Measurements from ENCODE around the gene PTPRD. TPM values are rescaled to one million over a fixed set of nuclear protein-coding genes. Genes with fewer than 3 reads are reported as not detected.

The PTPRD gene
- total RNA-seq, 1 donor from 2014 or later = 197 TPM

- DNase-seq (ENCODE audit: extremely low spot score, unreplicated experiment) = no peak
- no peak overlapping the region for H3K27ac Mint-ChIP-seq
- H3K27me3 Mint-ChIP-seq = no peaks in the 10 kb centered on the region
- no peak overlapping the region for H3K4me3 Mint-ChIP-seq
- no peak for TF ChIP-seq CTCF (conservative IDR thresholded peaks at IDR 0.05)
- H3K9me3 Mint-ChIP-seq = no peaks in the 10 kb centered on the region
- no peaks in the 10 kb centered on the region for H3K36me3 Mint-ChIP-seq
- H3K4me1 Mint-ChIP-seq (ENCODE audit: unreplicated experiment) = no peaks in the 10 kb centered on the region
Observed at GRCh38 chr9:10112798-10113197, 500.0 kb downstream of the PTPRD start.

- Mint-ChIP-seq H3K36me3 (no peaks in the 10 kb centered on the region), H3K27ac (no peak overlapping the region), H3K4me1 (ENCODE audit: unreplicated experiment) (no peaks in the 10 kb centered on the region), H3K27me3 (no peaks in the 10 kb centered on the region), H3K9me3 (no peaks in the 10 kb centered on the region), H3K4me3 (no peak overlapping the region)
- TF ChIP-seq CTCF (conservative IDR thresholded peaks at IDR 0.05) = no peak
- no peak for DNase-seq (ENCODE audit: extremely low spot score, unreplicated experiment)
Observed at GRCh38 chr9:10112070-10112469, 500.7 kb downstream of the PTPRD start.

- TF ChIP-seq CTCF (conservative IDR thresholded peaks at IDR 0.05) = no peak
- Mint-ChIP-seq H3K4me3 (no peak overlapping the region), H3K9me3 (no peaks in the 10 kb centered on the region), H3K27ac (no peak overlapping the region), H3K4me1 (ENCODE audit: unreplicated experiment) (no peaks in the 10 kb centered on the region), H3K36me3 (no peaks in the 10 kb centered on the region), H3K27me3 (no peaks in the 10 kb centered on the region)
- DNase-seq (ENCODE audit: extremely low spot score, unreplicated experiment) = no peak
Observed at GRCh38 chr9:10108815-10109214, 504.0 kb downstream of the PTPRD start.

GRCh38 chr9:10104774-10105173 is 508.0 kb downstream of the PTPRD start:
- no peak for DNase-seq (ENCODE audit: extremely low spot score, unreplicated experiment)
- Mint-ChIP-seq H3K4me3 (no peak overlapping the region), H3K36me3 (no peaks in the 10 kb centered on the region), H3K4me1 (ENCODE audit: unreplicated experiment) (no peaks in the 10 kb centered on the region), H3K9me3 (no peaks in the 10 kb centered on the region), H3K27me3 (no peaks in the 10 kb centered on the region), H3K27ac (no peak overlapping the region)
- TF ChIP-seq CTCF (conservative IDR thresholded peaks at IDR 0.05) = no peak

- TF ChIP-seq CTCF (conservative IDR thresholded peaks at IDR 0.05) = no peak
- Mint-ChIP-seq H3K27me3 (no peaks in the 10 kb centered on the region), H3K4me1 (ENCODE audit: unreplicated experiment) (no peaks in the 10 kb centered on the region), H3K4me3 (no peak overlapping the region), H3K36me3 (no peaks in the 10 kb centered on the region), H3K9me3 (no peaks in the 10 kb centered on the region), H3K27ac (no peak overlapping the region)
- DNase-seq (ENCODE audit: extremely low spot score, unreplicated experiment) = no peak
Observed at GRCh38 chr9:10095208-10095607, 517.6 kb downstream of the PTPRD start.

- Mint-ChIP-seq H3K9me3 (no peaks in the 10 kb centered on the region), H3K27me3 (no peaks in the 10 kb centered on the region), H3K4me1 (ENCODE audit: unreplicated experiment) (no peaks in the 10 kb centered on the region), H3K27ac (no peak overlapping the region), H3K36me3 (no peaks in the 10 kb centered on the region), H3K4me3 (no peak overlapping the region)
- no peak for DNase-seq (ENCODE audit: extremely low spot score, unreplicated experiment)
- no peak for TF ChIP-seq CTCF (conservative IDR thresholded peaks at IDR 0.05)
Observed at GRCh38 chr9:10094563-10094962, 518.2 kb downstream of the PTPRD start.
